22Rv1 (cell line): ENCODE results near the gene PRPF18.

Source experiments
- H3K27ac ChIP-seq: fragments of 450-650 bp; 2 replicates; pipeline ENCODE4 v1.5.1; 2017
- ZFX ChIP-seq: fragments of 450-650 bp; IDR thresholded peaks from 2 replicates; pipeline ENCODE4 v1.6.1; 2017; ENCODE audit warnings: antibody characterized with exemption, borderline replicate concordance
- TF ChIP-seq, protein P1 (sequence below): fragments of 450-650 bp; IDR thresholded peaks from 2 replicates; pipeline ENCODE4 v1.5.1; 2017; ENCODE audit warnings: mild to moderate bottlenecking

Gene PRPF18

DNA sequence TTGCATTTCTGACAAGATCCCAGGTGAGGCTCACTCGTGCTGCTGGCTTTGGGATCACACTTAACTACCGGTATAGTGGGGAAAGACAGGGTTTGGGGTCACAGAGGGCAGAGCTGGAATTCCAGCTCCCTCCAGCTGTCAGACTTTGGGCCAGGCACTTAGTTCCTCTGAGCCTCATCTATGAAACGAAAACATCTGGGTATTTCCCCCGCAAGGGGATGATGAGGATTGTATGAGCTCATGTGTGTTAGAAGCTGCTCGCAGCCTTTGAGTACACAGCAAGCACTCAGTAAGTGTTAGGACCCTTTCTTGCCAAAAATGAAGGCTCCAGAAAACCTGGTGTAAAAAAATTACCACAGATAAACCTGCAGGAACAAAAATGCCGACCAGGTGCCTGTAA, 66.1 kb downstream of the PRPF18 start:
- no peak for TF ChIP-seq ZFX
- TF ChIP-seq, protein P1, sequence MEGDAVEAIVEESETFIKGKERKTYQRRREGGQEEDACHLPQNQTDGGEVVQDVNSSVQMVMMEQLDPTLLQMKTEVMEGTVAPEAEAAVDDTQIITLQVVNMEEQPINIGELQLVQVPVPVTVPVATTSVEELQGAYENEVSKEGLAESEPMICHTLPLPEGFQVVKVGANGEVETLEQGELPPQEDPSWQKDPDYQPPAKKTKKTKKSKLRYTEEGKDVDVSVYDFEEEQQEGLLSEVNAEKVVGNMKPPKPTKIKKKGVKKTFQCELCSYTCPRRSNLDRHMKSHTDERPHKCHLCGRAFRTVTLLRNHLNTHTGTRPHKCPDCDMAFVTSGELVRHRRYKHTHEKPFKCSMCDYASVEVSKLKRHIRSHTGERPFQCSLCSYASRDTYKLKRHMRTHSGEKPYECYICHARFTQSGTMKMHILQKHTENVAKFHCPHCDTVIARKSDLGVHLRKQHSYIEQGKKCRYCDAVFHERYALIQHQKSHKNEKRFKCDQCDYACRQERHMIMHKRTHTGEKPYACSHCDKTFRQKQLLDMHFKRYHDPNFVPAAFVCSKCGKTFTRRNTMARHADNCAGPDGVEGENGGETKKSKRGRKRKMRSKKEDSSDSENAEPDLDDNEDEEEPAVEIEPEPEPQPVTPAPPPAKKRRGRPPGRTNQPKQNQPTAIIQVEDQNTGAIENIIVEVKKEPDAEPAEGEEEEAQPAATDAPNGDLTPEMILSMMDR, result no peak

DNA sequence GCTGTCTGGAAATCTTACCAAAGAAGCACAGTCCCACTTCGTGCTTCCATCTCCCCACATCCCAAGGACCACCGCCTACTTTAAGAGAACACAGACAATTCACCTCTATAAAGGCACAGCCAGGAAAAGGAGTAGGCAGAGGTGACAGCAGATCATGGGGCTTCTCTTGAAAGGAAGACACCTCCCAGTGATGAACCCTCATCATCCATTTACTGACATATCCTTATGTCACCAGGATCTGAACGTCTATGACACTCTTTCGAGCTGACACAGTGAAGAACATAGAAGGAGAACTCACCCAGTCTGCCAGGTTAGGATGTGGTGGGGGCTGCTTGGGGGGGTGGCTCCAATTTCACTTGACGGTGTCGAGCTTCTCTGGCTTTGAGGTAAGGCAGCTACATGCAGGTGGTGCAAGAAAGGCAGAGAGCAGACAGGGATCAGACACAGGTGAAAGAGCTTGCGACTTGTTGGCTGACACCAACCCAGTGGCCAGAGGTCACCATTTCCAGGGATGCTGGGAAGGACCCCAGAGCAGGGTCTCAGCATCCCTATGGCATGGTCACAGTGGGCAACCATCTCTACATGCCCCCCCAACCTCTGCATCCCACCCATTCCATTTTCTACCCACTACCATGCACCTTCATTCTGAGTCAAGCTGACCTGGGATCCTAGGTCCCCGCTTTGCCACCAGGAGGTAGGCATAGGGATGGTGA, 67.5 kb downstream of the PRPF18 start:
- TF ChIP-seq, protein P1, result no peak
- no peak for TF ChIP-seq ZFX
- no peak overlapping the region for H3K27ac ChIP-seq

More for the DNA sequence above, 66.1 kb downstream of the PRPF18 start:
- H3K27ac ChIP-seq, result no peak overlapping the region

DNA sequence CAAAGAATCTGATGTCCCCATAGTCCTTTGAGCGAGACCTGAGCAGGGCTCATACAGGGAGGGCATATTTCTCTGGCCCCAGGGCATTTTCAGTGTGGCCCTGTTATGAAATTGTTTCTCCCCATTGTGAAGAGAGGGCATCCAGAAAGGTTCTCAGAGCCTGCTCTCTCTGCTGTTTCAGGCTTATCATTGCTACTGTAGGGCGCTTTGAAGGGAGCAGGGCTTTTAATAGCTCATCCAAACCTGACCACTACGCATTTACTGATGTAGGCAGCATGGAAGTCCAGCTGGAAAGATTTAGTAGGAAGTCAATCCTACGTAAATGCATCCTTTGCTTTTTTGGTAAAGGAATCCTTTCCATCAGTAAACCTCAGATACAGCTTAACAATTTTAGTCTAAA, 68.1 kb downstream of the PRPF18 start:
- no peak overlapping the region for H3K27ac ChIP-seq
- TF ChIP-seq ZFX, result no peak
- TF ChIP-seq, protein P1, result no peak

DNA sequence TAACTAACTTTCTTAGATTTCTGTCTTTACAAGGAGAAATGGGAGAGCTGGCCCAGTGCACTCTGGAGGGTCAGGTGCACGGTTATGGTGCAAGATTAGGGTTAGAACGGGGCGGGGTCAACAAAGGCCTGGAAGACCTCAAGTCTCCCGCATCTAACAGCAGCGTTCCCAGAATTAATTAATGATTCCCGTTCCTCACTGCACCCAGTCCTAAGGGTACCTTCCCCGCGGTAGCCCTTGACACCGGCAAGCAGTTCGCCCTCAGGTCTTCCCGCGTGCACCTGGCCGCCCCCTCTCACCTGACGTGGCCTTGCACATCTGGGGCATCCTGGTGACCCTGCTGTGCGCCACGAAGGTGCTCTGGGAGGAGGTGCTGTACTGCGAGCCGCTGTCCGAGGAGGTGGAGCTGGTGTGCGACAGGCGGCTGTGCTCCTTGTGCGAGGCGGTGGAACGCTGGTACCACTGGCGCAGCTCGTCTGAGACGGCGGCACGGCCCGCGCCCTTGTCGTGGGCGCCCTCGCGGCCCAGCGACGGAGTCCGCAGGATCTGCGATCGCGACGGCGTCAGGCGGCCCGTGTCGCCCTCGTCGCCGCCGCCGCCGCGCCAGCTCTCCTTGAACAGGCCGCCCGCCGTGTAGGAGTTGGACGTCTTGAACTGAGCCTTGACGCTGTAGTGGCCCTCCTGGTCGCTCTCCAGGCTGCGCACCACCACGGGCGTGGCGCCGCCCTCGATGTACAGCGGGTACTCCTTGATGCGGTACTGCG, 69.8 kb downstream of the PRPF18 start:
- no peak overlapping the region for H3K27ac ChIP-seq

DNA sequence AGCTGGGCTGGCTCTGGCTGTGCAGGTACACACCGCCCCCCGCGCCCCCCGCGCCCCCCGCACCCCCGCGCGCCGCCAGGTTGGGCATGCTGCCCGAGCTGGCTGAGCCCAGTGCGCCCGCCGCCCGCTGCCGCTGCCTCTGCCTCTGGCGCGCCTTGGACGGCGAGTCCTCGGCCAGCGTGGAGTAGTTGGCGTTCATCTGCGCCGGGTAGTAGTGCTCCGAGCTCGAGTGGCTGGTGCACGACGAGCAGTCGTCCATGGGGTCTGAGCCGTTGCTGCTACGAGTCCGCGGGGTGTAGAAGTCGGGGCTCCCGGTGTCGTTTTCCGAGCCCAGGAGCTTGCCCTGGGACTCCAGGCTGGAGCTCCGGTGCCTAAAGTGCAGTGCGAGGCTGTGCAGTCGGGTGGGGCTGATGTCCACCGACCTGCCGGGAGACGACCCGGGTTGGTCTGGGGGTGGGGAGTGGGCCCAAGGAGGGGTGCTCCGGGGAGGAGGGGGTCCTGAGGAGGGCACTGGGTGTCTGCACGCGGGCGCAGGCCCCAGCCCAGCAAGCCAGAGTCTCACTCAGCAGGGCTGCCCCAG, 70.4 kb downstream of the PRPF18 start:
- no peak overlapping the region for H3K27ac ChIP-seq
- TF ChIP-seq, protein P1, result no peak
- no peak for TF ChIP-seq ZFX

More for the DNA sequence above, 69.8 kb downstream of the PRPF18 start:
- no peak for TF ChIP-seq ZFX
- TF ChIP-seq, protein P1, result no peak

DNA sequence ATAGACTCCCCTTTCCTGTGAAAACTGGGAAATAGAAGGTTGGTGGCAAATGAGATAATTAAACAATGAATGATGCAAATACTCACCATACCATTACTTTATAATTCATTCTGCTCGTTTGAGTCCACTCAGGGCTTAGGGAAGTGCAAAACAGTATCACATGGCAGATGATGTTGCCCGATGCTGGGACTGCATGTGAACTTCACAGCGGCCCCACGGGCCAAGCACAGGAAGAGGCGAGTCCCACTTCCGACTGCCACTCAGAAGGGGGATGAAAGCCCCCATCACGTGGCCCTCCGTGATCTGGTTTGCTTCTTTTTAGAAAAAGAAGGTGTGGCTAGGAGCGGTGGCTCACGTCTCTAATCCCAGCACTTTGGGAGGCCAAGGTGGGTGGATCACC, 71.5 kb downstream of the PRPF18 start:
- TF ChIP-seq, protein P1, result no peak
- no peak for TF ChIP-seq ZFX
- H3K27ac ChIP-seq, result no peak overlapping the region
